HepG2 (cell line): ENCODE data around the gene NKD1. TPM values are rescaled to one million over a fixed set of nuclear protein-coding genes. Genes with fewer than 3 reads are reported as not detected.

ENCODE experiments used
- AFF4 ChIP-seq: sonication (generic); formaldehyde crosslinking; IDR thresholded peaks from 2 replicates; pipeline ENCODE4 v1.4.0; 2020; ENCODE audit warnings: missing genetic modification reagents
- AGO2 ChIP-seq: fragments of 200-400 bp; formaldehyde crosslinking; optimal IDR thresholded peaks from 2 replicates; pipeline ENCODE3; 2017; ENCODE audit warnings: mild to moderate bottlenecking, low read depth, low read length, moderate library complexity
- ARID4A ChIP-seq: sonication (generic); formaldehyde crosslinking; IDR thresholded peaks from 2 replicates; pipeline ENCODE4 v1.5.0; 2020; ENCODE audit warnings: mild to moderate bottlenecking, missing genetic modification reagents, borderline replicate concordance
- ATRX ChIP-seq: sonication (generic); formaldehyde crosslinking; IDR thresholded peaks from 2 replicates; pipeline ENCODE4 v1.4.0; 2020; ENCODE audit warnings: missing genetic modification reagents, borderline replicate concordance
- BATF2 ChIP-seq: sonication (generic); formaldehyde crosslinking; IDR thresholded peaks from 2 replicates; pipeline ENCODE4 v1.8.0; 2022; ENCODE audit warnings: mild to moderate bottlenecking, missing genetic modification reagents, moderate library complexity
- CAMTA2 ChIP-seq: sonication (generic); formaldehyde crosslinking; IDR thresholded peaks from 2 replicates; pipeline ENCODE4 v1.4.0; 2020; ENCODE audit warnings: mild to moderate bottlenecking, missing genetic modification reagents, borderline replicate concordance
- CBX2 ChIP-seq, 2 experiments: fragments of 200-600 bp in 1 of 2; sonication (generic); formaldehyde crosslinking in 1 of 2; IDR thresholded peaks; 2 replicates each; pipeline versions ENCODE4 v1.7.0 to v1.8.1; 2018 to 2022; ENCODE audit warnings: low read depth in 2 of 2, low read length in 1 of 2, mild to moderate bottlenecking in 1 of 2, missing genetic modification reagents in 1 of 2
- ETV6 ChIP-seq: sonication (generic); formaldehyde crosslinking; conservative IDR thresholded peaks from 2 replicates; pipeline ENCODE4 v1.4.0; 2020; ENCODE audit warnings: missing genetic modification reagents
- FOXA3 ChIP-seq: IDR thresholded peaks from 2 replicates; pipeline ENCODE4 v1.6.1; 2016; ENCODE audit warnings: missing genetic modification reagents, missing compliant biosample characterization
- GTF3A ChIP-seq: sonication (generic); formaldehyde crosslinking; conservative IDR thresholded peaks from 2 replicates; pipeline ENCODE4 v1.4.0; 2020; ENCODE audit warnings: mild to moderate bottlenecking, missing genetic modification reagents
- KAT8 ChIP-seq: IDR thresholded peaks from 2 replicates; pipeline ENCODE4 v1.6.1; 2016; ENCODE audit warnings: missing genetic modification reagents, missing compliant biosample characterization
- KLF16 ChIP-seq, 2 experiments: sonication (generic) in 1 of 2; formaldehyde crosslinking in 1 of 2; IDR thresholded peaks; 2 replicates each; pipeline versions ENCODE4 v1.6.1 to v1.8.0; 2016 to 2023; ENCODE audit warnings: missing genetic modification reagents in 2 of 2, missing compliant biosample characterization in 1 of 2
- MLLT10 ChIP-seq: sonication (generic); formaldehyde crosslinking; IDR thresholded peaks from 2 replicates; pipeline ENCODE4 v1.4.0; 2020; ENCODE audit warnings: missing genetic modification reagents
- RAD51 ChIP-seq: fragments of 450-650 bp; IDR thresholded peaks from 2 replicates; pipeline ENCODE4 v1.6.1; 2016; ENCODE audit warnings: borderline replicate concordance
- SALL2 ChIP-seq: sonication (generic); formaldehyde crosslinking; IDR thresholded peaks from 2 replicates; pipeline ENCODE4 v1.8.1; 2023; ENCODE audit warnings: mild to moderate bottlenecking, missing genetic modification reagents, inconsistent platforms
- STAT5B ChIP-seq: sonication (generic); formaldehyde crosslinking; IDR thresholded peaks from 2 replicates; pipeline ENCODE4 v1.4.0; 2020; ENCODE audit warnings: missing genetic modification reagents
- TAF15 ChIP-seq: fragments of 200-400 bp; formaldehyde crosslinking; IDR thresholded peaks from one replicate; pipeline ENCODE4 v1.6.1; 2018; ENCODE audit warnings: mild to moderate bottlenecking, low read depth, low read length; ENCODE audit not compliant: poor library complexity, severe bottlenecking
- TEAD3 ChIP-seq: optimal IDR thresholded peaks from 2 replicates; pipeline ENCODE3; 2016; ENCODE audit warnings: borderline replicate concordance
- ZNF251 ChIP-seq: sonication (generic); formaldehyde crosslinking; IDR thresholded peaks from 2 replicates; pipeline ENCODE4 v1.9.0; 2021; ENCODE audit warnings: mild to moderate bottlenecking, missing genetic modification reagents
- ZNF274 ChIP-seq: sonication (generic); formaldehyde crosslinking; IDR thresholded peaks from 2 replicates; pipeline ENCODE4 v1.5.1; 2020; ENCODE audit warnings: mild to moderate bottlenecking, missing genetic modification reagents
- ZNF441 ChIP-seq: sonication (generic); formaldehyde crosslinking; IDR thresholded peaks from 2 replicates; pipeline ENCODE4 v1.7.0; 2021; ENCODE audit warnings: missing genetic modification reagents, borderline replicate concordance
- polyA plus RNA-seq, 8 experiments: library from polyadenylated mRNA; depleted of rRNA in 3 of 8; stranded (reverse) in 7 of 8; unstranded in 1 of 8; fragments of >200 nt; fragmentation: Illumina TruSeq in 4 of 8; extraction: Trizol in 4 of 8; gene quantifications; 2 replicates each; pipeline versions ENCODE4 v1.2.1 to v1.2.3, GENCODE V29; 2011 to 2016; ENCODE audit warnings: low read depth in 4 of 8, missing spikeins in 1 of 8, mixed read lengths in 1 of 8; ENCODE audit not compliant: insufficient read depth in 1 of 8
- total RNA-seq, 5 experiments: library from RNA; depleted of rRNA; stranded (reverse); fragments of >200 nt; fragmentation: Illumina TruSeq; extraction: Trizol; gene quantifications; 2 replicates each; pipeline ENCODE4 v1.2.3, GENCODE V29; 2016; ENCODE audit warnings: low read depth in 1 of 5

NKD1 gene
- total and polyA plus RNA-seq, 2 of the 13 experiments (the other 11 are each of a cell fraction or from before 2014, with no cell fraction given), result 70.4 to 121 TPM

GRCh38 chr16:50667497-50668367 is 119.5 kb downstream of the NKD1 start (continued):
- TF ChIP-seq AFF4 (CRISPR knock-in tag) (no peak), RAD51 (no peak), TAF15 (no peak), FOXA3 (CRISPR knock-in tag) (no peak), ATRX (CRISPR knock-in tag) (no peak), CAMTA2 (CRISPR knock-in tag) (no peak), KLF16 (CRISPR knock-in tag; IDR thresholded peaks at IDR 0.05) (no peak), TEAD3 (no peak), GTF3A (CRISPR knock-in tag) (no peak), SALL2 (CRISPR knock-in tag) (no peak), BATF2 (CRISPR knock-in tag) (no peak), ZNF274 (CRISPR knock-in tag) (0 out of 2 replicates have a peak, but pooled peaks have one; percentile 34), ZNF251 (CRISPR knock-in tag) (no peak), ZNF441 (no peak), AGO2 (no peak), ARID4A (CRISPR knock-in tag) (no peak), MLLT10 (CRISPR knock-in tag) (no peak), KAT8 (CRISPR knock-in tag) (no peak), STAT5B (CRISPR knock-in tag) (no peak), ETV6 (no peak), CBX2 (IDR thresholded peaks at IDR 0.05; ENCODE audit: low read depth, low read length) (no peak), CBX2 (CRISPR knock-in tag; IDR thresholded peaks at IDR 0.05; ENCODE audit: low read depth) (no peak)
